AG09309 (cell line): ENCODE data around the gene RPS18.
A peak's percentile ranks its signal among the peaks of the same experiment; 100 is the strongest.

ENCODE experiments used
- DNase-seq: peaks from one replicate; pipeline ENCODE4 v3.0.0-alpha.2; 2010; ENCODE audit warnings: low read depth
- H3K4me3 ChIP-seq: 2 replicates; pipeline ENCODE4 v1.5.1; 2011; ENCODE audit warnings: mild to moderate bottlenecking, low read depth, low read length, moderate library complexity; ENCODE audit not compliant: control insufficient read depth
- TF ChIP-seq, protein P1 (sequence below): IDR thresholded peaks from 2 replicates; pipeline ENCODE4 v1.5.1; 2011; ENCODE audit warnings: mild to moderate bottlenecking, low read depth, low read length, inconsistent platforms; ENCODE audit not compliant: insufficient read depth, control insufficient read depth; ENCODE audit errors: missing control alignments

The RPS18 gene

DNA sequence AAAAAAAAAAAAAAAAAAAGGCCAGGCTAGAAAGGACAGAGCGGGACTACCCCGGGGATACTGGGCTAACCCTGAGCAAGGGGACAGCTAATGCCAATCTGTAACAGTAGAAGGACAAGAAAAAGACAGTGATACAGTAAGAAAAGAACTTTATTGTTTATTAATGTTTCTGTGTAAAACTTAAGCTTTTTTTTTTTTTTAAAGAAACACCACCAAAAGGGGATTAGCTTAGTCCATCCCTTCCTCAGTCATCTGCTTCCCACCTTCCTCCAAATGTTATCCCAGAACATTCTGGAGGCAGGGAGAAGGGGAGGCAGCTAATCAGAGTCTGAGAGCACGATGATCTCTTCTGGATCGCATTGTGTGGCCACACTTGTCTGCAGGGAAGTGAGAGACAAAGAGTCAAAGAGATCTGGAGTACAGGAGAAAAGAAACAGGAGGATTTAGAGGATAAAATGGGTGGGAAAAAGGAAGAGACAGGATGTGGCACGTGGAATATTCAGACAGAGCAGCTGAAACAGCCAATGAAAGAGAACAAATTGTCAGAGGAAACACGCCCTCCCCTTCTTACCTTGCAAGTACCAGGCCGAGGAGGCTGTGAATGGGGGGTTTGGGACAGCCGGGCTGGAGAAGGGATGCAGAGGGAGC lies 46.7 kb downstream of the RPS18 start:
- TF ChIP-seq, protein P1, sequence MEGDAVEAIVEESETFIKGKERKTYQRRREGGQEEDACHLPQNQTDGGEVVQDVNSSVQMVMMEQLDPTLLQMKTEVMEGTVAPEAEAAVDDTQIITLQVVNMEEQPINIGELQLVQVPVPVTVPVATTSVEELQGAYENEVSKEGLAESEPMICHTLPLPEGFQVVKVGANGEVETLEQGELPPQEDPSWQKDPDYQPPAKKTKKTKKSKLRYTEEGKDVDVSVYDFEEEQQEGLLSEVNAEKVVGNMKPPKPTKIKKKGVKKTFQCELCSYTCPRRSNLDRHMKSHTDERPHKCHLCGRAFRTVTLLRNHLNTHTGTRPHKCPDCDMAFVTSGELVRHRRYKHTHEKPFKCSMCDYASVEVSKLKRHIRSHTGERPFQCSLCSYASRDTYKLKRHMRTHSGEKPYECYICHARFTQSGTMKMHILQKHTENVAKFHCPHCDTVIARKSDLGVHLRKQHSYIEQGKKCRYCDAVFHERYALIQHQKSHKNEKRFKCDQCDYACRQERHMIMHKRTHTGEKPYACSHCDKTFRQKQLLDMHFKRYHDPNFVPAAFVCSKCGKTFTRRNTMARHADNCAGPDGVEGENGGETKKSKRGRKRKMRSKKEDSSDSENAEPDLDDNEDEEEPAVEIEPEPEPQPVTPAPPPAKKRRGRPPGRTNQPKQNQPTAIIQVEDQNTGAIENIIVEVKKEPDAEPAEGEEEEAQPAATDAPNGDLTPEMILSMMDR: no peak
- DNase-seq: no peak
- peak overlapping the region; percentile 57 for H3K4me3 ChIP-seq

DNA sequence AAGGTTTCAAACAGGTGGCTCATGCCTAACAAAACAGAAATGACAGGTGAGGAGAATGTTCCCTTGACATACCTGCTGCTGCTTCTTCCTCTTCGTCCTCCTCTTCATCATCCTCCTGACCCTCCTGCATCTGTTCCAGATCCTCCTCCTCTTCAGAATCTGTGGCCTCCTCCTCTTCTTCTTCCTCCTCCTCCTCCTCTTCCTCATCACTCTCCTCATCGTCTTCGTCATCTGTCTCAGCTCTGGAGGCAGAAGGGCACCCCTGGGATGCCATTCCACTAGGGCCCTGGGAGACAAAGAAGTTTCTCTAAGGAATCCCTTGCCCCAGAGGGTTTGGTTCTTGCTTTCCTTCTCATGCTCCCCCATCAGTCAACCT lies 48.1 kb downstream of the RPS18 start:
- TF ChIP-seq, protein P1: no peak
- DNase-seq: no peak
- H3K4me3 ChIP-seq: peak overlapping the region; percentile 19

DNA sequence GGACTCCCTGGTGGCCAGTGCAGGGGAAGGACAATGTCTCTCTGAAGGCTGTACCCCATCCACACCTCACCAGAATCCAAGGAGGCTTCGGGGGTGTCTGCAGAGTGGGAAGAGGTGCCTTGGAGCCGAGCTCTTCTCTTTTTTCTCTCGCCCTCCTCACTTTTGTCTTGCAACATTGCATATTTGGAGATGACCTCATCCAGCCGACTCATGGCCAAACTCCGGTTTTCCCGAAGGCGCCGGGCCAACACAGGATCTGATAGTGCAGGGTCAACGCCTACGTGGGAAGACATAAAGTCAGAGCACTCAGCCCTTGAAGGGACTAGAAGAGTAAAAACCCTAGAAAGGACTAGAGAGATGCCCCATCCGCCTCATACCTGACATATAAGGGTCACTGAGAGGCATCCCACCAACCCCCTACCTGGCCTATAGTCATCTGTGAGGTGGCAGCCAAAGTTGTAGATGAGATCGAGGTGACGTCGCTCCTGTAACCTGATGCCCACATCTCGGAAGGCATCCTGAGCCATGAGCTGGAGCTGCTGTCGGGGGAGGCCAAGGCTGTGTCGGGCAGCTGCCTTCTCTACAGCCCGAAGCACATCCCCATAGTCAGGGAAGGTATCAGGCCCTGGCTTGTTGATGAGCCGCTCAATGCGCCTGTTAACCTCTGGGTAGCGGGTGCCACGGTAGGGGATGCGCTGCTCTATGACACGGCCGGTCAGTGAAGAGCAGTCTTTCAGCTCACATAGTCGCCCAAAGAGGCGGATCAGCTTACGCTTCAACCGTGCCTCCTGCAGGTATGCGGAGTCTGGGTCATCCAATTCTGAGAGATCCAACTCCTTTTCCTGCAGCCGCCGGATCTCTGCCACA lies 48.7 kb downstream of the RPS18 start:
- H3K4me3 ChIP-seq: peak overlapping the region; percentile 19
- DNase-seq: no peak

DNA sequence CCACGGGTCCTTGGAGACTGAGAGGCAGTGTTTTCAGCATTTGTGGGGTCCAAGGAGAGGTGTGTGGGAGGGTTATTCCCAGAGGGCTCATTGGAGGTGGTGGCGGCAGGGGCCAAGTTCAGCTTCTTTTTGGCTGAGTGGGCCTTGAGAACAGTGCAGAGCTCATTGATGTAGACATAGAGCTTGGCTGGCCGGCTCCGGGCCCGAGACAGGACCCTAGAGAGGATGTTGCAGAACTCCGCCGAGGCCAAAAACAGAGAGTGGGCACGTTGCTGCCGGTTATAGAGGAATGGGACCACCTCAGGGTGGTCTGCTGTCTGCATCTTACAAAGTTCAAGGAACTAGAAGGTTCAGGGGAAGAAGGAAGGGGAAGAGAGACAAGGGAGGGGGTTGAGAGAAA lies 49.4 kb downstream of the RPS18 start:
- DNase-seq: no peak
- no peak overlapping the region for H3K4me3 ChIP-seq
- TF ChIP-seq, protein P1: no peak

More for the DNA sequence above, 48.7 kb downstream of the RPS18 start:
- TF ChIP-seq, protein P1: no peak

DNA sequence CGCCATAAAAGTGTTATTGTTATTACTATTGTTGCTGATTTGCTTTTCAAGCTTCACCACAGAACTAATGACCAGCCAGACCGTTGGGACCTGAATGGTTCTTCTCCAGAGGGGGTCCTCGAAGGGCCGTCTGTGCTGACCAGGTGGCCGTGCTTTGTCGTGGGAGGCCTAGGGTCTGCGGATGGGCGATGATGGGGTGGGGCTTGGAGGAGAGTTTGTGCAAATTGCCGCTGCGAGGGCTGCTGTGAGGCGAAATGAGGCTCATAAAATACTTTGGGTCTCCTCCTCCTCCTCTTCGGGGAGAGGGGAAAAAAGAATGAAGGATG lies 51.7 kb downstream of the RPS18 start:
- TF ChIP-seq, protein P1: no peak
- H3K4me3 ChIP-seq: peak overlapping the region; percentile 55
- DNase-seq: no peak

DNA sequence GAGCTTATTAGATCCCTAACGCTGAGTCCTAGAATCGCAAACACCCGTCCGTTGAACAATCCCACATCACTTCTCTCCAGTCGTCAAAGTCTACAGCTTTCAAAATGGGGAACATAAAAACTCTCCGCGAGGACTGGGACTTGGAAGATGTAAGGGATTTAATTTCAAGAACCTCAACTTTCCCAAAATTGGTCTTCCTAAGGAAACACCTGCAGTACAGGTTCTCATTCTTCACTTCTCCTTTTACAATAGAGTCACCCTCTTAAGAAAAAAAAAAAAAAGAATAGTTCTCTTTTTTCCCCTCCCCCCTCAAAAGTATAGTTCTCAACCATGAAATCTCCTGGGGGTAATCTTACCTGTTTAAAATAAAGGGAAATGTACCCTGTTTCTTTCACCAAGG lies 52.2 kb downstream of the RPS18 start:
- TF ChIP-seq, protein P1: no peak
- no peak for DNase-seq
- H3K4me3 ChIP-seq: no peak overlapping the region
